A549 treated with AZD9567 at 1 μM for 4 hours (cell line): Measurements from ENCODE around the gene HCAR3. TPM values are rescaled to one million over a fixed set of nuclear protein-coding genes. Genes with fewer than 3 reads are reported as not detected.

ENCODE experiments used
- total RNA-seq: library from RNA; stranded (reverse); fragments of 200-300 nt; extraction: Qiagen RNA extraction; gene quantifications from 5 replicates; pipeline ENCODE4 v1.2.3, GENCODE V29; 2022; ENCODE audit not compliant: insufficient read depth

The HCAR3 gene
- 0.06 TPM in 1 of 5 replicates, not detected in the others for total RNA-seq

GRCh38 chr12:122716658-122717057 is at the start of gene HCAR3:
TSS of gene HCAR3 (minus strand) at chr12:122716811. CDS start at chr12:122716737, 74 bp downstream.

GRCh38 chr12:122752464-122753318 is 36.1 kb upstream of the HCAR3 start, which contains the start of gene DENR:
TSS of gene DENR (plus strand) at chr12:122752824. CDS start at chr12:122753702, 878 bp downstream.

GRCh38 chr12:122730215-122731014 is 13.8 kb upstream of the HCAR3 start, which contains the start of gene HCAR1:
TSS of gene HCAR1 (minus strand) at chr12:122730844. CDS start at chr12:122730339, 505 bp downstream.

GRCh38 chr12:122702890-122703611 is 13.6 kb downstream of the HCAR3 start, which contains the start of gene HCAR2:
TSS of gene HCAR2 (minus strand) at chr12:122703357. CDS start at chr12:122703283, 74 bp downstream.

Other genes starting within 250 kb of the HCAR3 start
- gene ZCCHC8, start 215.9 kb downstream of the HCAR3 start, total RNA-seq = 20.7 to 23.0 TPM (median 21.7 TPM) in 5 replicates
- 50.9 to 62.6 TPM (median 61.3 TPM) in 5 replicates for gene RSRC2, start 189.9 kb downstream of the HCAR3 start, total RNA-seq
- 13.0 to 24.0 TPM (median 22.2 TPM) in 5 replicates for gene KNTC1, start 189.6 kb downstream of the HCAR3 start, total RNA-seq
- 0.06 to 0.08 TPM in 2 of 5 replicates, not detected in the others for gene HCAR2, start 13.5 kb downstream of the HCAR3 start, total RNA-seq
- gene HCAR1, start 14.0 kb upstream of the HCAR3 start, total RNA-seq = 0.02 to 0.03 TPM (median 0.02 TPM) in 3 of 5 replicates, not detected in the others
- 51.6 to 66.6 TPM (median 53.2 TPM) in 5 replicates for gene DENR, start 36.0 kb upstream of the HCAR3 start, total RNA-seq
- gene CCDC62, start 57.8 kb upstream of the HCAR3 start, total RNA-seq = 0.03 to 0.08 TPM (median 0.06 TPM) in 4 of 5 replicates, not detected in the other
- 20.1 to 27.4 TPM (median 23.5 TPM) in 5 replicates for gene HIP1R, start 118.6 kb upstream of the HCAR3 start, total RNA-seq
- 25.5 to 27.5 TPM (median 26.6 TPM) in 5 replicates for gene VPS37B, start 179.3 kb upstream of the HCAR3 start, total RNA-seq
- 8.1 to 9.3 TPM (median 8.8 TPM) in 5 replicates for gene ABCB9, start 249.7 kb upstream of the HCAR3 start, total RNA-seq